ENCODE results near the gene MST1.

Gene MST1

GRCh38 chr3:49717959-49718857, 28.9 kb upstream of the MST1 start:
- DNase-seq = no peak

DNA sequence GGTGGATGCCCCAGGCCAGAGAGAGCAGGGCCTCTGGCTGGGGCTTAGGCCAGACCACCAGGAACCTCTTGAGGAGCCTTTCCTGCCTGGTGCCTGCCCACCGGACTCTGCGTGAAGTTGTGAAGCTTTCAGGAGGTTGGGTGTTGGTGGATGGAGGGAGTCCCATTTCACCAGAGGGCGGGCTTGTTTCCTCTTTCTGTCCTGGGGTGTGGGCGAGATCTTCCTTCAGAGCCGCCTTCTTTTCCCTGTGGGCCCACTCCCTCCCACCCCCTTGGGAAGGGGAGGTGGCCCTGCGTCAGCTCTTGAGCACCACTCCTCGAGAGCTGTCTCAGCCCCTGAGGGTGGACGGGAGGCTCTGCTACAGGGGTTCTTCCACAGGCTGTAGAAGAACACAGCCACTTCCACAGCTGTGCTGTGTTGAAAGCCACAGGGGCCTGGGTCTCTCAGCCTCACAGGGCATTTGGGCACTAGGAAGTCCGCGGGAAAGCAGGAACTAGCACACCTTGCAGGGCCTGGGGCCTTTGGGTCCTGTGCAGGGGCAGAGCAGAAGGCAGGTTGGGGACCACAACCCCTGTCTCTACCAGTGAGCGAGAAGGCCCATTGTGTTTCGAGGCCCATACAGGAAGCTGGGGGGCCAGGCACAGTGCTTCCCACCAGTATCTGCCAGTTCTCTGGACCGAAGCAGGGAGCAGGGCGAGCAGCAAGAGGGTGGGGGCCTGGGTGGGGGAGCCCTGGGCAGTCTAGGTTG, 28.1 kb upstream of the MST1 start:
- no peak for DNase-seq

- DNase-seq = no peak
Observed at GRCh38 chr3:49716691-49717210, 27.5 kb upstream of the MST1 start.

DNA sequence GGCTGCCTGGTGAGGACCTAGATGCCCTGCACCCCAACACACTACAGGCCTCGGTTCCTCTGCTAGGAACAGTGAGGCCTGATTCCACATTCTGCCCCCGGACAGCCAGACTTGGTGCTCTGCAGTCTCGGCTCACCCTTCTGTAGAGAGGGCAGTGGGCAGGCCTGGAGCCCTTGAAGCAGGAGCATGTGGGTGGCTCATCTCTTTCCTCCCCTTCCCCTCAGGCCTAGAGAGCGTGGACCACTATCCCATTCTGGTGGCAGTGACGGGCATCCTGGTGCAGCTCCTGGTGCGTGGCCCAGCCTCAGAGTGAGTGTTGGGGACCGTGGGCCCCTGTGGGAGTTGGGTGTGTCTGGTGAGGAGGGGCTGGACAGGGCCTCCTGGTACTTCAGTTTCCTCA, 26.9 kb upstream of the MST1 start:
- no peak for DNase-seq

- DNase-seq = no peak
Observed at GRCh38 chr3:49715611-49716121, 26.4 kb upstream of the MST1 start.

DNA sequence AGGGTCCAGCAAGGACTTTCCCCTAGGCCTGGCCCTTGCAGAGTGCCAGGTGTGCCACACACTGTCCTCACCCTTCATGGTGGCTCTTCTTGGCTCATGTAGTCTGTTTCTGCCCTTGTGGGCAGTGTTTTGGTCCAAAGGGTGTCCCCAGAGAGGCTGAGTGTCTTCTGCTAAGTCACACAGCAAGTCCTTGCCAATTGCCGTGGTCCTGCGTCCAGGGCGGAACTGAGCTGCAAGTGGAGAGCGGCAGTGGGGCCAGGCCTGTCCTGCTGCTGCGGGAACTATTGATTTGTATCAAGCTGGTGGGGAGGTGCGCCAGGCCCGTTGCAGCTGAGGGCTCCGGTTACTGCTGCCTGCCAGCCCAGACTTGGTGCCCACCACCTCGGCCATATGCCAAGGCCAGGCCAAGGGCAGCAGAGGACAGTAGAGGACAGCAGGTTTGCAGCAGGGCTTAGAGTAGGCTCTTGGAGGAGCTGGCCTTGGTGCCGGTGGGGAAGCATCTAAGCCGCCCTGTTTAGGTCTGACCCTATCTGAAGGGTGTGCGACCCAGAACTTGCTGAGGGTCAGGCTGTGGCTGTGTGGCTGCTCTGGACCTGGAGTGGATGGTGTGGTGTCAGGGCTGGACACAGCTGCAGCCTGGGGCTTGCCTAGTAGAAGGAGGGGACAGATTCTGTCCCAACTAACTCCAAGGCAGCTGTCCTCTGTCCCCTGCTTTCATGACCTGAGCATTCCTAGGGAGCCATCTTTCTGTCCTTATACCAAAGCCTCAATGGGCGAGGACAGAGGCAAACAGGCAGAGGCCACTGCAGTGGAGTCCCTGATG, 25.7 kb upstream of the MST1 start:
- no peak for DNase-seq

DNA sequence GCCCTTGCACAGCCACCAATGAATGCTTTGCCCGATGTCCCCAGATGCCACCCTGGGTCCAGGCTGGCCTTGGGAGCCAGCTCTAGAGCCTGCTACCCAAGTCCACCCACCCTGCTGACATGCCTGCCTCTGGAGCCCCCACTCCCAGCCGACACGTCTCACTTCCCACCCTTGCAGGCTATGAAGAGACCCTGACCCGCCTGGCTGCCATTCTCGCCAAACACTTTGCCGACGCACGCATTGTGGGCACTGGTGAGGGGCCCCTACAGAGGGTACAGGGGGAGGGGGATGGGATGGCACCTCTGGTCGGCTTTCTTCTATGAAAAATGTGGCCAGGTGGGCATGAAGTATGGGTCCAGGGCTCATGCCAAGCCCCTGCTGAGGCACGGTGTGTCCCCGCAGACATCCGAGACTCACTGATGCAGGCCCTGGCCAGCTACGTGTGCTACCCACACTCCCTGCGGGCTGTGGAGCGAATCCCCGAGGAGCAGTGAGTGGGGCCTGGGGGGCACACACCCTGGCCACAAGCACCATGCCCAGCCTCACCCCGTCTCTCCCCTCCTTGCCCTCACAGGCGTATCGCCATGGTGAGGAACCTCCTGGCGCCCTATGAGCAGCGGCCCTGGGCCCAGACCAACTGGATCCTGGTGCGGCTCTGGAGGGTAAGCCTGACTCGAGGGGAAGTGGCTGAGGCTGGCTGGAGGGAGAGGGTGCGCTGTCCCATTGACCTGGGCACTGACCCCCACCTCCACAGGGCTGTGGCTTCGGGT, 24.2 kb upstream of the MST1 start:
- DNase-seq = no peak

DNA sequence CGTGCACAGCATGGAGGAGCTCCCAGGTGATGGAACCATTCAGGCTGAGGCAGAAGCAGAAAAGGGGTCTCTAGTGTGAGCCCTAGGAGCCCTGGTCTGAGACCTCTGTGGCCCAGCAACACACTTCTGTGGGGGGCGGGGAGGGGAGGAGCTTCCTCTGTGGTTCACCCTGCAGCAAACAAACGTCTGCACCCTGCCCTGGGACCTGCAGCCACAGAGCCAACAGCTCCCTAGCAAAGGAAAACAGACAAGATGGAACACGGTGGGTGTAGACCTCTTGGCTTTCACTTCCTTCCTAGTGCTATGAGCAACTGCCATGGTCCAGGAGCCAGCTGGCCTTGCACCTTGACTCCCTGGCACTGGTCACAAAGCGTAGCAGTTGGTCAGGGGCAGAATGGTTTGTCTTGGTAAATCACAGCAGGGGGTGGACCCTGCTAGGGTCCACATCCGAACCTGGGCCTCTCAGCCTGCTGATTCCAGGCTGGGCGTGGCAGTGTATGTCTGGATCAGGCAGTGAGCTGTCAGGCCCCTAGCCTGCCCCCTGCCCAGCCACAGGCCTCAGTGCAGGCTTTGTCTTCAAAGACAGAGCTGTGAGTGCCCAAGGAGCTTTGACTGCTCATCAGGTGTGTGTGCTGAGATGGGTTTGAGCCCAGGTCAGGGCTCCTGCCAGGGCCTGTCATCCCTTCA, 23.5 kb upstream of the MST1 start:
- DNase-seq = no peak

GRCh38 chr3:49712166-49712565, 22.9 kb upstream of the MST1 start:
- DNase-seq = no peak

GRCh38 chr3:49711489-49711888, 22.2 kb upstream of the MST1 start:
- DNase-seq = no peak

DNA sequence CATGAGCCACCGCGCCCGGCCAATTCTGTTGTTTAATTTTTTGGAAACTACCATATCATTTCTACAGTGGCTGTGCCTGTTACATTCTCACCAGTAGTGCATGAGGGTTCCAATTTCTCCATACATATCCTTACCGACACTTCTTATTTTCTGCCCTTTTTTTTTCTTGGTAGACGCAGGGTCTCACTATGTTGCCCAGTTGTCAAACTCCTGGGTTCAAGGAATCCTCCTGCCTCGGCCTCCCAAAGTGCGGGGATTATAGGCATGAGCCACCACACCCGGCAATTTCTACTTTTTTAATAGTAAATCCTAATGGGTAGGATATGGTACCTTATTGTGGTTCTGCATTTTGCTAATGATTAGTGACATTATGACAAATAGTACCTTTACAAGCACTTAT, 20.6 kb upstream of the MST1 start:
- no peak for DNase-seq

DNA sequence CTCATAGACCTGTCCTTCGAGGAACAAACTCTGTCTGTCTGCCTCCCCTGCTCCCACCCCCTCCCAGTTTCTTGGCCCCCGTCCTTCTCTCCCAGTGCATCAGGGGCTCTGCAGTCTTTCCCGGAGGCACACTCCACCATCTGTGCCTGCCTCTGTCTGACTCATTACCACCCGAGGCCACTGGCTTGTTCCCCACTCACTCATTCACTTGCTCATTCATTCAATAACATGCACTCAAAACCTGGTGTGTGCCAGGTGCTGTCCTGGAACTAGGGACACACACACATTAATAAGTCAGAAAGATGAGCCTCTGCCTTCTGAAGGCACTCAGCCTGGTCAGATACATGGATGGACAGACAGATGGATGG, 17.8 kb upstream of the MST1 start:
- no peak for DNase-seq

DNA sequence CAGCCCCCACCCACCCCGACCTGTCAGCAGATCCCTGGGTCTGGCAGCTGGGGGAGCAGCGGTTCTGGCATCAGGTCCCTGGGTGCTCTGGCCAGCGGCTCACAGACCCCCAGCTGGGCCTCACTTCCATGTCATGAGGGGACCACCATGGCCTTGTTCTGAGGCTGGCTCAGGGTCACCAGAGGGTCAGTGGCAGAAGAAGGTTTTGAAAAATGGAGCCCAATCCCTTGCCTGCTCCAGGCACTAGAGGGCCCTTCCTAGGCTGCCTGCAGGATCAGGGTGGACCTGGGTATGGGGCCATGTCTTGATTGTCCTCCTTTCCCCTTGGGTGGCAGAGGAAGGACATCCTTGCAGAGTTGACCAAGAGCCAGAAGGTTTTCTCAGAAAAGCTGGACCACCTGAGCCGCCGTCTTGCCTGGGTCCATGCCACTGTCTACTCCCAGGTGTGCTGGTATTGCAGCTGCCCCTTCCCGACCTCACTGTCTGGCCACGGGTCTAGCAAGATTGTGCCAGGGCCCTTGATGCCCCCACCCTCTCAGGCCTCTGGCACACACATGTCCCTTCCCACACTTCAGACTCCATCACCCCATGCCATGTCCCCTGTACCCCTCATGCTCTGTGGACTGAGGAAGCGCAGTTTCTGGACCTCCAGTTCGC, 17.3 kb upstream of the MST1 start:
- DNase-seq = no peak

DNA sequence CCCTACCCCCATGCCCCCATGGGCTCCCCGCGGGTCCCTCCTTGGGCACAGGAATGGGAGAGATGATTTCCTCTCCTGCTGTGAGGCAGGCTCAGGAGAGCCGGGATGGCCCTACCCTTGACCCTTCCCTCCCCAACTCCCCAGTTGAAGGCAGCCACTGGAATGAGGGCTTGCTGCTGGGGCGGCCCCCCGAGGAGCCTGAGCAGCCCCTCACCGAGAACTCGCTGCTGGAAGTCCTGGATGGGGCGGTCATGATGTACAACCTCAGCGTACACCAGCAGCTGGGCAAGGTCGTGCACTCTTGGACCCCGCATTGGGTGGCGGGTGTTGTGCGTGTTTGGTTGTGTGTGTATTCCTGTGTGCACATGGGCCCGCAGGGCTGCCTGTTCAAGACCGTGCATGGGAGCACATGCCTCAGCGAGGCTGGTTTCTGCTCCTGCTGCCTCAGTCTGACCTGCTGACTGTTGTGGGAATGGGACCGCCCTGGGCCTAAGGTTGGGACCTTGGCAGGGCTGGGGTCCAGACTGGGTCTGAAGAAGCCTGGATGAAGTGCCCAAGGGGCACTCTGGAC, 16.2 kb upstream of the MST1 start:
- no peak for DNase-seq

DNA sequence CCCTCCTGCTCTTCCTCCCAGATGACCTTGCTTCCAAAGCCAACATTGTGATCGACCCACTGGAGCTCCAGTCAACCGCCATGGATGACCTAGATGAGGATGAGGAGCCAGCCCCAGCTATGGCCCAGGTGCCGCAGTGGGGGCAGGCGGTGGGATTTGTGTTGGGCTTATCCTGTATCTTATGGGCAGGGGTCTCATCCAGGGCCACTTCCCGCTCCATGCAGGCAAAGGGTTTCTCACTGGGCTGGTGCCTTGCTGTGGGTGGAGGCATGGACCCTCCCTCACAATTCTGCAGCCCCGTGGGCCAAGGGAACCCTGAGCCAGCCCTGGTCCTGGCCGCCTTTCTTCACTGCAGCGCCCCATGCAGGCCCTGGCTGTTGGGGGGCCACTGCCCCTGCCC, 15.4 kb upstream of the MST1 start:
- no peak for DNase-seq

GRCh38 chr3:49703956-49704355, 14.7 kb upstream of the MST1 start:
- DNase-seq = no peak

DNA sequence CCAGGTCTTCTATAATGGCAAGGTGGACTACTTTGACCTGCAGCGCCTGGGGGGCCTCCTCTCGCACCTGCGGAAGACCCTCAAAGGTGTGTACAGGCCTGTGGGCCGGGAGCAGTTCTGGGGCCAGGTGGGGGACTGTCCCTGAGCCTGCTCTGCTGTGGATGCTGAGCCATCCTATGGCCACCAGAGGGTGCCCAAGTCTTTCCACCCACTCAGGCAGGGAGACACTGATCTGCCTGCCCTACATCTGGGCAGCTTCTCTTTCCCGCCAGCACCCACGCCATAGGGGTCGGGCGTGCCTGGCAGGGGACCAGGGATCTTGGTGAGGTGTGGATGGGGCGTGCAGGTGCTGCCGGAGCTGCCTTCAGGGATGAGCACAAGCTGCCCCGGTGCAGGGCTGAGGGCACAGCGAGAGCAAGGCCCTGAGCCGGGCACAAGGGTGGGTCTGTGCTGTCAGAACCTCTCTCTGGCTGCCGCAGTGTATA, 14.2 kb upstream of the MST1 start:
- peak; percentile 21 for DNase-seq

GRCh38 chr3:49702672-49703071, 13.4 kb upstream of the MST1 start:
- no peak for DNase-seq

DNA sequence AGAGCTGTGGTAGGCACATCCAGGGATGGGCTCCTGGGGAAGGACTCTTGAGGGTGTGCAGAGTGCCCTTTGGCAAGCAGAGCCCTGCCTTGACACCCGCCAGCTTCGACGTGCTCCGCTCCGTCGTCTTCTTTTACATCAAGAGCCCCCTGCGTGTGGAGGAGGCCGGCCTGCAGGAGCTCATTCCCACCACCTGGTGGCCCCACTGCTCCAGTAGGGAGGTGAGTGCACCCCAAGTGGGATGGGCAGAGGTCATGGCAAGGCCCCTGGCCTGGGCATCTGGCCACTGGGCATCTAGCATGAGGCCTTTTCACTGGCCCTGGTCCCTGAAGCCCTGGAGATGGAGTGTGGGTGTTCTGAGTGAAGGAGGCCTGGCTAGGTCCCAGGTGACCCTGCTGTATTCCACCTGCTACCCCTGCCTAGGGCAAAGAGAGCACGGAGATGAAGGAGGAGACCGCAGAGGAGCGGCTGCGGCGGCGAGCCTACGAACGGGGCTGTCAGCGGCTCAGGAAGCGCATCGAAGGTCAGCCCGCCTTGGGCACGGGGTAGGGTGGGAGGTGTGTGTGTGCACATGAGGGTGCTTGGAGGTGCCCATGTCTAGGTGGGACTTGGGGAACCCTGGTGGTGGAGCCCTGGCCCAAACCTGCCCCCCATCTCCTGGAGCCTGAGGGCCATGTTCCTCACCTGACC, 12.3 kb upstream of the MST1 start:
- DNase-seq = no peak

Data from kidney glomerular epithelial cell (primary cell).